Hepatocyte (in vitro differentiated cells): Measurements from ENCODE around the gene CATSPER3.

ENCODE experiments used
- EZH2phosphoT487 ChIP-seq: fragments of 200-600 bp; sonication (generic); IDR thresholded peaks from one replicate; pipeline ENCODE4 v1.6.1; 2018; ENCODE audit warnings: antibody characterized with exemption, mild to moderate bottlenecking, low read depth, moderate library complexity; ENCODE audit not compliant: unreplicated experiment, severe bottlenecking
- TF ChIP-seq, protein P1 (sequence below): fragments of 200-600 bp; sonication (generic); IDR thresholded peaks from 2 replicates; pipeline ENCODE4 v1.5.1; 2016; ENCODE audit warnings: antibody characterized with exemption, mild to moderate bottlenecking; ENCODE audit not compliant: poor library complexity

DNA sequence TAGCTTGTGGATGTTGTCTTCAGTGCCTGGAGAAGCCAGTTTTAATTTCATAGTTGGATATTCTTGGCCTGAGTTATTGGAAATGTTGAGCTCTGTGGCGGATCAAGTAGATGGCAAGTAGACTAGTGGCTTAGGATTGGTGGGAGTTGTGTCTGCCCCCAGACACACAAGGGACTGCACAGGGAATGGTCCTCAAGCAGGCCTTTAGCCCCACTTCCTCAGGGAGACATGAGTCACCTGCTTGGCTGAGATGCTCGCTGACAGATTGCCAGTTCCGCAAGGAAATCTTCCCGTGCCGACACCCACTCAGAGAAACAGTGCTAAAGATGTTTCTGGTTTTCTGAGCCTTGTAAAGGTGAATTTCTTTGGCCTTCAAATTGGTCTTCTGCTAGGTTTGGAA lies 18.8 kb upstream of the CATSPER3 start:
- TF ChIP-seq, protein P1, sequence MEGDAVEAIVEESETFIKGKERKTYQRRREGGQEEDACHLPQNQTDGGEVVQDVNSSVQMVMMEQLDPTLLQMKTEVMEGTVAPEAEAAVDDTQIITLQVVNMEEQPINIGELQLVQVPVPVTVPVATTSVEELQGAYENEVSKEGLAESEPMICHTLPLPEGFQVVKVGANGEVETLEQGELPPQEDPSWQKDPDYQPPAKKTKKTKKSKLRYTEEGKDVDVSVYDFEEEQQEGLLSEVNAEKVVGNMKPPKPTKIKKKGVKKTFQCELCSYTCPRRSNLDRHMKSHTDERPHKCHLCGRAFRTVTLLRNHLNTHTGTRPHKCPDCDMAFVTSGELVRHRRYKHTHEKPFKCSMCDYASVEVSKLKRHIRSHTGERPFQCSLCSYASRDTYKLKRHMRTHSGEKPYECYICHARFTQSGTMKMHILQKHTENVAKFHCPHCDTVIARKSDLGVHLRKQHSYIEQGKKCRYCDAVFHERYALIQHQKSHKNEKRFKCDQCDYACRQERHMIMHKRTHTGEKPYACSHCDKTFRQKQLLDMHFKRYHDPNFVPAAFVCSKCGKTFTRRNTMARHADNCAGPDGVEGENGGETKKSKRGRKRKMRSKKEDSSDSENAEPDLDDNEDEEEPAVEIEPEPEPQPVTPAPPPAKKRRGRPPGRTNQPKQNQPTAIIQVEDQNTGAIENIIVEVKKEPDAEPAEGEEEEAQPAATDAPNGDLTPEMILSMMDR: no peak
- no peak for TF ChIP-seq EZH2phosphoT487
